NCI-H146 (cell line): ENCODE results near the gene DYNLL1.
A peak's percentile ranks its signal among the peaks of the same experiment; 100 is the strongest.
"Not testable (repeated sequence)": the region's sequence is repeated elsewhere in the genome, so short reads cannot be mapped to it uniquely, and the experiment has no call there.

Source experiments
- DNase-seq: peaks from one replicate; lab custom pipeline; 2025; lab: John Stamatoyannopoulos, UW

DYNLL1 gene

GRCh38 chr12:120495731-120496412 is at the start of gene DYNLL1:
TSS of gene DYNLL1 (plus strand) at chr12:120496113. CDS start at chr12:120496422, 309 bp downstream.
- peak; percentile 95 for DNase-seq

- not testable (repeated sequence) for DNase-seq
These were observed 49.1 kb upstream of the DYNLL1 start for GRCh38 chr12:120446844-120447178.

GRCh38 chr12:120447992-120448391 is 47.9 kb upstream of the DYNLL1 start:
- DNase-seq = no peak

- not testable (repeated sequence) for DNase-seq
These were observed 43.4 kb upstream of the DYNLL1 start for GRCh38 chr12:120452524-120452923.

- DNase-seq = no peak
These were observed 42.7 kb upstream of the DYNLL1 start for GRCh38 chr12:120453060-120453750.

- peak; percentile 10 for DNase-seq
These were observed 41.9 kb upstream of the DYNLL1 start for GRCh38 chr12:120453977-120454376.

GRCh38 chr12:120455302-120455701 is 40.6 kb upstream of the DYNLL1 start:
- DNase-seq = no peak

- DNase-seq = no peak
These were observed 38.8 kb upstream of the DYNLL1 start for GRCh38 chr12:120457133-120457532.

GRCh38 chr12:120460157-120460556 is 35.8 kb upstream of the DYNLL1 start:
- DNase-seq = no peak

GRCh38 chr12:120462099-120462640 is 33.7 kb upstream of the DYNLL1 start:
- DNase-seq = no peak

- no peak for DNase-seq
These were observed 32.2 kb upstream of the DYNLL1 start for GRCh38 chr12:120463712-120464111.

- no peak for DNase-seq
These were observed 30.2 kb upstream of the DYNLL1 start for GRCh38 chr12:120465756-120466155.

GRCh38 chr12:120466560-120467315 is 29.2 kb upstream of the DYNLL1 start:
- peak; percentile 9 for DNase-seq

- no peak for DNase-seq
These were observed 28.5 kb upstream of the DYNLL1 start for GRCh38 chr12:120467439-120467838.

GRCh38 chr12:120468325-120468820 is 27.5 kb upstream of the DYNLL1 start:
- peak; percentile 43 for DNase-seq

GRCh38 chr12:120468821-120469449 is 27.0 kb upstream of the DYNLL1 start:
- DNase-seq = peak; percentile 39

GRCh38 chr12:120469450-120470149 is 26.3 kb upstream of the DYNLL1 start, which contains the start of gene SRSF9:
TSS of gene SRSF9 (minus strand) at chr12:120469748. CDS start at chr12:120469609, 139 bp downstream.
- DNase-seq = peak; percentile 94

- DNase-seq = peak; percentile 42
These were observed 25.6 kb upstream of the DYNLL1 start for GRCh38 chr12:120470150-120470784.

GRCh38 chr12:120472521-120472920 is 23.4 kb upstream of the DYNLL1 start:
- DNase-seq = no peak

GRCh38 chr12:120473807-120474615 is 21.9 kb upstream of the DYNLL1 start:
- no peak for DNase-seq
